ENCODE measurements around the gene SMG6. TPM values are rescaled to one million over a fixed set of nuclear protein-coding genes. Genes with fewer than 3 reads are reported as not detected.

SMG6 gene
- total RNA-seq, 2 donors from 2014 or later = 18.3 to 23.6 TPM

DNA sequence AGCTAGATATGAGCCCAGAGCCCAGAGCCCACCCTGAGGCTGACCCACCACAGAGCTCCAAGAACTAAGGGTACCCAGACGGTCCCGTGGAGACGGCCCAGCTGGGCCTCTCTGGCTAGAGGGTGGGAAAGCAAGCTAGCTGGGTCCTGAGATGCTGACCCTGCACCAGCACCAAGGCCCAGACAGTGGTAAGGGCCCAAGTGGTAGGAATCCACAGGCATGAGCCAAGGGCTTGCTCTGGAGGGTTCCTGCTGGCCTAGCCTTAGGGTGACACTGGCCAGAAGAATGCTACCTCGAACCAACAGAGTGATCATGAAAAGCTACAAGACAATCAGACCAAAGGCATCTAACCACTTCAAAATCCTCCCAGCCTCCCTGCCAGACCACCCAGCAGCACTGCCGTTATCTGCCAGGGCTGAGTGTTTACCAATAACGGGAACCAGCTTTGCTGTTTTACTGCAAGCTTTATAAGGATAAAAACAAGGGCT, 235.5 kb downstream of the SMG6 start:
- H3K4me3 ChIP-seq = no peak overlapping the region
- peak overlapping the region; percentile 53 for H3K27ac ChIP-seq
- H3K4me1 ChIP-seq = no peaks in the 10 kb centered on the region
- H3K9ac ChIP-seq (ENCODE audit: low read depth in 2 of 2, low read length in 2 of 2) = peak overlapping the region in 1 of 2 donors; percentile 3
- H3K36me3 ChIP-seq = no peaks in the 10 kb centered on the region
- H3K9me3 ChIP-seq = no peaks in the 10 kb centered on the region
- no peaks in the 10 kb centered on the region for H3K27me3 ChIP-seq
- DNase-seq = no peak
- intact Hi-C loops (cut with DNase I) = no loop called here
- TF ChIP-seq, protein P1, sequence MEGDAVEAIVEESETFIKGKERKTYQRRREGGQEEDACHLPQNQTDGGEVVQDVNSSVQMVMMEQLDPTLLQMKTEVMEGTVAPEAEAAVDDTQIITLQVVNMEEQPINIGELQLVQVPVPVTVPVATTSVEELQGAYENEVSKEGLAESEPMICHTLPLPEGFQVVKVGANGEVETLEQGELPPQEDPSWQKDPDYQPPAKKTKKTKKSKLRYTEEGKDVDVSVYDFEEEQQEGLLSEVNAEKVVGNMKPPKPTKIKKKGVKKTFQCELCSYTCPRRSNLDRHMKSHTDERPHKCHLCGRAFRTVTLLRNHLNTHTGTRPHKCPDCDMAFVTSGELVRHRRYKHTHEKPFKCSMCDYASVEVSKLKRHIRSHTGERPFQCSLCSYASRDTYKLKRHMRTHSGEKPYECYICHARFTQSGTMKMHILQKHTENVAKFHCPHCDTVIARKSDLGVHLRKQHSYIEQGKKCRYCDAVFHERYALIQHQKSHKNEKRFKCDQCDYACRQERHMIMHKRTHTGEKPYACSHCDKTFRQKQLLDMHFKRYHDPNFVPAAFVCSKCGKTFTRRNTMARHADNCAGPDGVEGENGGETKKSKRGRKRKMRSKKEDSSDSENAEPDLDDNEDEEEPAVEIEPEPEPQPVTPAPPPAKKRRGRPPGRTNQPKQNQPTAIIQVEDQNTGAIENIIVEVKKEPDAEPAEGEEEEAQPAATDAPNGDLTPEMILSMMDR (IDR thresholded peaks at IDR 0.05) = no peak

DNA sequence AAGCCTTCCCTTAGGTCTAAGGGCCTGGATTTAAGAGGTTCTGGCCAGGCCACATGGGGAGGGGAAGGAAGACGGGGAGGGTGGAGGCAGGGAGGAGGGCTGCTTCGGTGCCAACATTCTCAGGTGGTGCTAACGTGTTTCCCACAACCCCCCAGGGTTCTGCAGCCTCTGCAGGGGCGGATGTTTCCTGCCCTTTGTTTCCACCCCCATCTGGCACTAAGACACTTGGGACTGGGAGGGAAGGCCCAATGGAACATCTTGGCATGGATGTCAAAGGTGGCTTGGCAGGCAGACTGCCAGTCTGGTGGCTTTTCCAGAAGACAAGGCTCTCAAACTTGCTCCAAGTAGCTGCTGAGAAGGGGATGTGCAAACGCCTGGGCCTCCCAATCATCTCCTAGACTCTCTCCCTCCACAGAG, 236.0 kb downstream of the SMG6 start:
- Histone ChIP-seq H3K4me3 (no peak overlapping the region), H3K9ac (ENCODE audit: low read depth in 2 of 2, low read length in 2 of 2) (peak overlapping the region in 1 of 2 donors; percentile 3), H3K36me3 (no peaks in the 10 kb centered on the region), H3K4me1 (no peaks in the 10 kb centered on the region), H3K27ac (peak overlapping the region; percentile 53), H3K9me3 (no peaks in the 10 kb centered on the region), H3K27me3 (no peaks in the 10 kb centered on the region)
- DNase-seq = no peak
- intact Hi-C loops (cut with DNase I) = no loop called here
- TF ChIP-seq, protein P1 (IDR thresholded peaks at IDR 0.05) = no peak

DNA sequence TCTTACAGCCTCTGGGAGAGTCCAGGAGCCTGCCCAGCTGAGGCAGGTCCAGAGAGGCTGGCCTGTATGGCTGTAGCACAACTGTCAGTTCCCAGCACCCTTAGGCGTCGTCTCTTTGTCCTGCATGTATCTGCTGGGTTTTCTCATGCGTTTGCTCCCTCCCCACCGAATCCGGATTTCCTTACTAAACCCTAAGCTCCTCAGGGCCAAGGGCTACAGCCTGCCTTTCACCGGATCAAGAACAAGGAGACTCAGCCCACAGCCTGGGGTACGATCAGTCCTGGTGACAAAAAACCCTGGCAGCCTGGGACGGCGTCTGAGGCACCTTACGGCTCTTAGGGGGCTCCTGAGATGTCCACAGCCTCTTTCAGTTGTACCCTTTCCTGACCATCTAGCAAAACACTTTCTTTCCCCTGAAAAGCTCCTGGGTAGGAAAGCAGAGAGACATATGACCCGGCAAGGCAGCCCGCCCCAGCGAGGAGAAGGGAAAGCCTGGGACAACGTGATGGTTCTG, 236.5 kb downstream of the SMG6 start:
- no peak for DNase-seq
- H3K27me3 ChIP-seq = no peaks in the 10 kb centered on the region
- H3K4me3 ChIP-seq = no peak overlapping the region
- H3K9ac ChIP-seq (ENCODE audit: low read depth in 2 of 2, low read length in 2 of 2) = peak overlapping the region; percentile 3 to 19
- intact Hi-C loops (cut with DNase I) = no loop called here
- no peaks in the 10 kb centered on the region for H3K9me3 ChIP-seq
- H3K4me1 ChIP-seq = no peaks in the 10 kb centered on the region
- no peaks in the 10 kb centered on the region for H3K36me3 ChIP-seq
- TF ChIP-seq, protein P1 (IDR thresholded peaks at IDR 0.05) = no peak
- peak overlapping the region; percentile 53 for H3K27ac ChIP-seq

DNA sequence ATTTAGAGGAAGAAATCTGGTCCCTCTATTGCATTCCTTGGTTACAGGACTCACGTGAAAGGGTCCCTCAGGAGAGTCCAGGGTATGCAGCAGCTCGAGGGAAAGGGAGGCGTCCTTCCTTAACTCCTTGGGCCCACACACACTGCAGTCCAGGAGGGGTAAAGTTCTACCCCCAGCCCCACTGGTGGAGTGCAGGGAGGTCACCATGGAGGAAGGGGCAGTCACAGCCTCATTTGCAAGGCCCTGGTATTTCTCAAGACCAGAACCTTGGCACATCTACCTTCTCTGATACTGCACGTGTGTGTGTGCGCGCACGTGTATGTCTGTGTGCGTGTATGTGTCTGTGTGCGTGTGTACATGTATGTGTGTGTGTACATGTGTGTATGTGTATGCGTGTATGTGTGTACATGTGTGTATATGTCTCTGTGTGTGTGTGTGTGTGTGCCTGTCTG, 237.6 kb downstream of the SMG6 start:
- peak overlapping the region in 1 of 2 donors; percentile 8 for H3K9ac ChIP-seq (ENCODE audit: low read depth in 2 of 2, low read length in 2 of 2)
- intact Hi-C loops (cut with DNase I) = no loop called here
- no peaks in the 10 kb centered on the region for H3K27me3 ChIP-seq
- H3K4me1 ChIP-seq = no peaks in the 10 kb centered on the region
- DNase-seq = no peak
- peak overlapping the region; percentile 67 for H3K27ac ChIP-seq
- H3K36me3 ChIP-seq = no peaks in the 10 kb centered on the region
- no peak overlapping the region for H3K4me3 ChIP-seq
- TF ChIP-seq, protein P1 (IDR thresholded peaks at IDR 0.05) = no peak
- no peaks in the 10 kb centered on the region for H3K9me3 ChIP-seq

DNA sequence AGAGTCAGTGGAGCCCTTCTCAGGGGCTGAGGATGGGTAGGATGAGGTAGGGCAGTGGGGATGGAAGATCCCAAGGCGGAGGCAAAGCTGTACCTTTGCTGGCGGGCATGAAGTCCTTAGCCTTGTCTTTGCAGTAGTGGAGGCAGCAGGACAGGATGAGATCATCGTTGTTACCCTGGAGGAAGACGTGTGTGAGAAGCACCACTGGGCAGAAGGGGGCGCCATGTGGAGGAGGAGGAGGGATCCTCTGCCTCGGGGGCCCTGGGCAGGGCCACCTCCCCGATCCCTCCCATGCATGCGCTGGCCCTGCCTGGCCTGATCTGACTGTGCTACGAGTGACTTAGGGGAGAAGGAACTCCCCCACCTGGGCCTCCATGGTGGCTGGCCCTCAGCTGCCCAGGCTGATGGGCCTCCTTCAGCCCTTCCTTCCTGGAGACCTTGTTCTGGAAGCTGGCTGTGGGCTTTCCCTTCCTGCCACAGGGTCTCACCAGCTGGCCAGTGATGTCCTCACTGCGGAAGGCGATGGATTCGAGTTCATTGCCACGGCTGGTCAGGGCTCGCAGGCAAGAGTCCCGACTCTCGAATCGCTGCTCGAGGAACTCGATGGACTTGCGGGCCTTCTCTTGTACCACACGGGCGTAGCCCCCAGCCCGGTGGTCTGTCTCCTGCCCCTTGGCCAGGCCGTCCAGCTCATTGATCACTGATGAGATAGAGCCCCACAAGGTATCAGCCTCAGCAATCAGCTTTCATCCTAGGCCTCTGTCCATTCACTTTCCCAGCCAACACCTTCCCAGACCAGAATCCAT, 238.4 kb downstream of the SMG6 start:
- no peaks in the 10 kb centered on the region for H3K36me3 ChIP-seq
- H3K4me1 ChIP-seq = no peaks in the 10 kb centered on the region
- peak overlapping the region; percentile 33 to 35 for H3K9ac ChIP-seq (ENCODE audit: low read depth in 2 of 2, low read length in 2 of 2)
- TF ChIP-seq, protein P1 (IDR thresholded peaks at IDR 0.05) = peak; percentile 17
- DNase-seq = no peak
- H3K4me3 ChIP-seq = no peak overlapping the region
- peak overlapping the region; percentile 67 for H3K27ac ChIP-seq
- H3K9me3 ChIP-seq = no peaks in the 10 kb centered on the region
- no peaks in the 10 kb centered on the region for H3K27me3 ChIP-seq
- intact Hi-C loops (cut with DNase I) = no loop called here
